Measurements from ENCODE around the gene RUNX3. TPM values are rescaled to one million over a fixed set of nuclear protein-coding genes. Genes with fewer than 3 reads are reported as not detected.

Gene RUNX3
- total RNA-seq, 1 experiment from 2014 or later = 0.33 TPM

DNA sequence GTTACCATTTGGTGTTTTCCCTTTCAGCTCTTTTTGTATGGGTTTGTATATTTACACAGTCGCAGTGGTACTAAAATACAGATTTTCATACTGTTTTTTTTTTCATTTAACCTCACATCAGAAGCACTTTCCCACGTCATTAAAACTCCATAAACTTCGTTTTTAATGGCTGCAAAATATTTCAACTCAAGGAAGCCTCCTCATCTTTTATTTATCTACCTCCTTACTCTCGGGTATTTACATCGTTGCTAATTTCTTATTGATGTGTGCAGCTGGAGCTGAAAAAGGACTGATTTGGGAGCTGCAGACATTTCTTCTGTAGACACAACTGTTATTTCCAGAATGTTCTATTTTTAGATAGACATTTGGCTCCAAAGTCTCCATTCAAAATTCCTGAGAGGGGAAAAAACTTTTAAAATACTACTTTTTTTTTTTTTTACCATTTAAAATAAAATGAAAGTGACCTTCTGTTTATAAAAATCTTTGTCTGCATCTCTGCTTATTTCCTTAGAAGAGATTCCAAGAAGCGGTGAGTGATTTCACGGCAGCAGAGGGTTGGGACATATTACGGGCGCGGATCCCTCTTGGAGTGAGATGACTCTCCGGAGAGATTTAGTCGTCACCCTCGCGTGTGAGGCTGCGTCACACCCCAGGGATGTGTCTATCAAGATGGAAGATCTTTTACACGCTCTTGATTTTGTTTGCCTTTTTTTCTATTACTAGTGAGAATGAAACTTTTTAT lies 10.1 kb downstream of the RUNX3 start:
- no peak overlapping the region for H2BK20ac ChIP-seq (ENCODE audit: low read depth, low read length, poor library complexity, severe bottlenecking)
- H3K9ac ChIP-seq (ENCODE audit: extremely low read depth, insufficient read length, low read length) = no peak overlapping the region
- no peaks in the 10 kb centered on the region; the same call in 1 of the 2 replicates for H3K4me1 ChIP-seq (ENCODE audit: insufficient read depth, low read length)
- no peak overlapping the region for H2AK5ac ChIP-seq (ENCODE audit: insufficient read length, low read length)
- no peaks in the 10 kb centered on the region; the same call in 1 of the 2 replicates for H3K27me3 ChIP-seq (ENCODE audit: insufficient read depth, low read length)
- no peaks in the 10 kb centered on the region for H3K79me1 ChIP-seq (ENCODE audit: insufficient read depth, low read depth, low read length, poor library complexity, severe bottlenecking)
- H3K27me3 Mint-ChIP-seq (ENCODE audit: low read depth) = peaks cover 10% of the 10 kb centered on the region
- H3K27ac ChIP-seq (ENCODE audit: insufficient read length, low read depth, low read length) = no peak overlapping the region
- no peak overlapping the region for H2AFZ ChIP-seq (ENCODE audit: low read length)
- H3K9me3 Mint-ChIP-seq = no peaks in the 10 kb centered on the region
- no peaks in the 10 kb centered on the region for H3K23me2 ChIP-seq (ENCODE audit: insufficient read length, low read depth, low read length, poor library complexity, severe bottlenecking)
- no peak overlapping the region for H3K4me3 Mint-ChIP-seq
- no peak overlapping the region for H4K8ac ChIP-seq (replicated peaks; ENCODE audit: insufficient read length, low read depth, low read length)
- TF ChIP-seq, protein P1, sequence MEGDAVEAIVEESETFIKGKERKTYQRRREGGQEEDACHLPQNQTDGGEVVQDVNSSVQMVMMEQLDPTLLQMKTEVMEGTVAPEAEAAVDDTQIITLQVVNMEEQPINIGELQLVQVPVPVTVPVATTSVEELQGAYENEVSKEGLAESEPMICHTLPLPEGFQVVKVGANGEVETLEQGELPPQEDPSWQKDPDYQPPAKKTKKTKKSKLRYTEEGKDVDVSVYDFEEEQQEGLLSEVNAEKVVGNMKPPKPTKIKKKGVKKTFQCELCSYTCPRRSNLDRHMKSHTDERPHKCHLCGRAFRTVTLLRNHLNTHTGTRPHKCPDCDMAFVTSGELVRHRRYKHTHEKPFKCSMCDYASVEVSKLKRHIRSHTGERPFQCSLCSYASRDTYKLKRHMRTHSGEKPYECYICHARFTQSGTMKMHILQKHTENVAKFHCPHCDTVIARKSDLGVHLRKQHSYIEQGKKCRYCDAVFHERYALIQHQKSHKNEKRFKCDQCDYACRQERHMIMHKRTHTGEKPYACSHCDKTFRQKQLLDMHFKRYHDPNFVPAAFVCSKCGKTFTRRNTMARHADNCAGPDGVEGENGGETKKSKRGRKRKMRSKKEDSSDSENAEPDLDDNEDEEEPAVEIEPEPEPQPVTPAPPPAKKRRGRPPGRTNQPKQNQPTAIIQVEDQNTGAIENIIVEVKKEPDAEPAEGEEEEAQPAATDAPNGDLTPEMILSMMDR (conservative IDR thresholded peaks at IDR 0.05) = no peak
- no peak overlapping the region for H2BK15ac ChIP-seq (ENCODE audit: low read depth, low read length)
- no peak overlapping the region for H3K14ac ChIP-seq (ENCODE audit: insufficient read depth, low read length)
- no peak overlapping the region for H2BK120ac ChIP-seq (ENCODE audit: low read depth, low read length, poor library complexity, severe bottlenecking)
- H3K56ac ChIP-seq (ENCODE audit: insufficient read length, low read depth, low read length) = no peak overlapping the region
- DNase-seq = no peak
- H3K27ac Mint-ChIP-seq = no peak overlapping the region
- no peaks in the 10 kb centered on the region for H3K79me2 ChIP-seq (ENCODE audit: insufficient read depth, low read length)
- WGBS (ENCODE audit: extremely low coverage, insufficient read length, low lambda C conversion rate) = 100% methylated on average over 2 of the region's 16 CpGs
- H4K5ac ChIP-seq (ENCODE audit: insufficient read length, low read depth, low read length) = no peak overlapping the region
- H4K20me1 ChIP-seq (ENCODE audit: control insufficient read depth, insufficient read depth, insufficient read length) = no peaks in the 10 kb centered on the region
- peaks cover 0 to 10% of the 10 kb centered on the region in 2 experiments; a peak in 3 of 4 replicates for H3K4me1 Mint-ChIP-seq
- no peak overlapping the region for H3K18ac ChIP-seq (ENCODE audit: insufficient read length, low read depth, low read length)
- no peak overlapping the region for H3K4ac ChIP-seq (ENCODE audit: low read depth, low read length)
- no peak overlapping the region for H3T11ph ChIP-seq (ENCODE audit: low read length)
- no peaks in the 10 kb centered on the region for H3K36me3 Mint-ChIP-seq (ENCODE audit: insufficient read depth in 1 of 3, low read depth in 3 of 3)
- H2BK12ac ChIP-seq (ENCODE audit: insufficient read length, low read depth, low read length) = no peak overlapping the region
- H3K9me3 ChIP-seq (ENCODE audit: control insufficient read depth, low read depth, low read length) = no peaks in the 10 kb centered on the region
- H3K23ac ChIP-seq (ENCODE audit: insufficient read length, low read depth, low read length) = no peak overlapping the region
- H4K91ac ChIP-seq (ENCODE audit: insufficient read length, low read depth, low read length) = no peak overlapping the region
- no peak overlapping the region for H3K4me2 ChIP-seq (ENCODE audit: insufficient read depth, insufficient read length, low read length)
- H2BK5ac ChIP-seq (ENCODE audit: insufficient read length, low read length) = no peak overlapping the region

Measured in H9 (cell line).